NCI-H1930 (cell line): ENCODE measurements around the gene ADAMTS18.
"Not testable (repeated sequence)": the region's sequence is repeated elsewhere in the genome, so short reads cannot be mapped to it uniquely, and the experiment has no call there.

Source experiments
- DNase-seq, 2 experiments: peaks; one replicate each; lab custom pipeline; 2025; lab: John Stamatoyannopoulos, UW

ADAMTS18 gene

GRCh38 chr16:77279316-77279715 lies 155.5 kb downstream of the ADAMTS18 start:
- DNase-seq, result not testable (repeated sequence)

GRCh38 chr16:77277571-77277970 lies 157.3 kb downstream of the ADAMTS18 start:
- DNase-seq, result no peak

GRCh38 chr16:77277141-77277540 lies 157.7 kb downstream of the ADAMTS18 start:
- DNase-seq, result no peak

- no peak for DNase-seq
Observed at GRCh38 chr16:77276661-77277060, 158.2 kb downstream of the ADAMTS18 start.

GRCh38 chr16:77275303-77275702 lies 159.5 kb downstream of the ADAMTS18 start:
- DNase-seq, result not testable (repeated sequence)

- no peak for DNase-seq
Observed at GRCh38 chr16:77273815-77274214, 161.0 kb downstream of the ADAMTS18 start.

- no peak for DNase-seq
Observed at GRCh38 chr16:77271532-77272426, 163.1 kb downstream of the ADAMTS18 start.

- not testable (repeated sequence) for DNase-seq
Observed at GRCh38 chr16:77266185-77266584, 168.6 kb downstream of the ADAMTS18 start.

GRCh38 chr16:77262971-77263370 lies 171.9 kb downstream of the ADAMTS18 start:
- no peak for DNase-seq

- DNase-seq, result no peak
Observed at GRCh38 chr16:77250400-77250799, 184.4 kb downstream of the ADAMTS18 start.

- no peak for DNase-seq
Observed at GRCh38 chr16:77246150-77246549, 188.7 kb downstream of the ADAMTS18 start.

GRCh38 chr16:77242471-77242870 lies 192.4 kb downstream of the ADAMTS18 start:
- not testable (repeated sequence) for DNase-seq

- no peak for DNase-seq
Observed at GRCh38 chr16:77238593-77238992, 196.2 kb downstream of the ADAMTS18 start.

GRCh38 chr16:77236063-77236511 lies 198.7 kb downstream of the ADAMTS18 start:
- peak; percentile 61 to 77 for DNase-seq

GRCh38 chr16:77234611-77235010 lies 200.2 kb downstream of the ADAMTS18 start:
- no peak for DNase-seq

GRCh38 chr16:77233799-77234519 lies 200.9 kb downstream of the ADAMTS18 start:
- DNase-seq, result no peak
